Astrocyte (in vitro differentiated cells and primary cell): ENCODE results near the gene PBX3. TPM values are rescaled to one million over a fixed set of nuclear protein-coding genes. Genes with fewer than 3 reads are reported as not detected.

Experiments used
- DNase-seq: peaks from one replicate; pipeline ENCODE4 v3.0.0-alpha.2; 2010; ENCODE audit warnings: low read depth
- FAIRE-seq: peaks from 2 replicates; lab custom pipeline; 2011; peaks lifted over from hg19 to GRCh38; lab: Jason Lieb, UNC
- H2AFZ ChIP-seq: 2 replicates; pipeline ENCODE4 v1.6.0; 2012; ENCODE audit warnings: low read depth, low read length, inconsistent platforms
- H3K27ac ChIP-seq: 2 replicates; pipeline ENCODE4 v1.5.1; 2011; ENCODE audit warnings: low read depth, low read length, inconsistent platforms
- H3K27me3 ChIP-seq: 2 replicates; pipeline ENCODE4 v1.6.0; 2011; ENCODE audit warnings: low read length, inconsistent platforms; ENCODE audit not compliant: insufficient read depth
- H3K36me3 ChIP-seq: 2 replicates; pipeline ENCODE4 v1.5.1; 2011; ENCODE audit warnings: low read length, inconsistent platforms; ENCODE audit not compliant: insufficient read depth
- H3K4me1 ChIP-seq: 2 replicates; pipeline ENCODE4 v1.5.1; 2011; ENCODE audit warnings: low read length, inconsistent platforms; ENCODE audit not compliant: insufficient read depth
- H3K4me2 ChIP-seq: 2 replicates; pipeline ENCODE4 v1.6.0; 2012; ENCODE audit warnings: low read length, inconsistent platforms
- H3K4me3 ChIP-seq: 2 replicates; pipeline ENCODE4 v1.5.1; 2011; ENCODE audit warnings: low read depth, mild to moderate bottlenecking, low read length, inconsistent platforms; ENCODE audit not compliant: insufficient read depth
- H3K79me2 ChIP-seq: 2 replicates; pipeline ENCODE4 v1.6.0; 2012; ENCODE audit warnings: mild to moderate bottlenecking, low read length, inconsistent platforms; ENCODE audit not compliant: insufficient read depth
- H3K9ac ChIP-seq: 2 replicates; pipeline ENCODE4 v1.6.0; 2012; ENCODE audit warnings: mild to moderate bottlenecking, low read length, inconsistent platforms
- H3K9me3 ChIP-seq: 2 replicates; pipeline ENCODE4 v1.5.1; 2012; ENCODE audit warnings: low read depth, mild to moderate bottlenecking, low read length, inconsistent platforms; ENCODE audit not compliant: insufficient read depth
- H4K20me1 ChIP-seq: 2 replicates; pipeline ENCODE4 v1.6.0; 2012; ENCODE audit warnings: low read length, inconsistent platforms; ENCODE audit not compliant: insufficient read depth
- H3K27ac Mint-ChIP-seq: one replicate; pipeline ENCODE4 v1.8.0; 2021; ENCODE audit warnings: mild to moderate bottlenecking, mixed read lengths; ENCODE audit not compliant: unreplicated experiment
- H3K27me3 Mint-ChIP-seq: one replicate; pipeline ENCODE4 v1.8.0; 2021; ENCODE audit warnings: low read depth, mixed read lengths; ENCODE audit not compliant: unreplicated experiment
- H3K36me3 Mint-ChIP-seq: one replicate; pipeline ENCODE4 v1.8.0; 2021; ENCODE audit warnings: low read depth, mixed read lengths; ENCODE audit not compliant: unreplicated experiment
- H3K4me1 Mint-ChIP-seq: one replicate; pipeline ENCODE4 v1.8.0; 2021; ENCODE audit warnings: low read depth, mixed read lengths; ENCODE audit not compliant: unreplicated experiment
- H3K4me3 Mint-ChIP-seq: one replicate; pipeline ENCODE4 v1.8.0; 2021; ENCODE audit warnings: mild to moderate bottlenecking, moderate library complexity, mixed read lengths; ENCODE audit not compliant: unreplicated experiment
- H3K9me3 Mint-ChIP-seq: one replicate; pipeline ENCODE4 v1.8.0; 2021; ENCODE audit warnings: mild to moderate bottlenecking, mixed read lengths; ENCODE audit not compliant: unreplicated experiment
- CTCF ChIP-seq: IDR thresholded peaks from 2 replicates; pipeline ENCODE4 v1.5.1; 2011; ENCODE audit warnings: low read depth, mild to moderate bottlenecking, inconsistent platforms, low read length, moderate library complexity; ENCODE audit not compliant: insufficient read depth
- EZH2 ChIP-seq: IDR thresholded peaks from 2 replicates; pipeline ENCODE4 v1.6.1; 2012; ENCODE audit warnings: mild to moderate bottlenecking, low read length, inconsistent platforms; ENCODE audit not compliant: insufficient read depth
- total RNA-seq: library from RNA; stranded (reverse); gene quantifications from 2 replicates; pipeline ENCODE4 v1.2.1, GENCODE V29; 2021

Gene PBX3
- total RNA-seq, 1 donor from 2014 or later = 51.2 TPM

DNA sequence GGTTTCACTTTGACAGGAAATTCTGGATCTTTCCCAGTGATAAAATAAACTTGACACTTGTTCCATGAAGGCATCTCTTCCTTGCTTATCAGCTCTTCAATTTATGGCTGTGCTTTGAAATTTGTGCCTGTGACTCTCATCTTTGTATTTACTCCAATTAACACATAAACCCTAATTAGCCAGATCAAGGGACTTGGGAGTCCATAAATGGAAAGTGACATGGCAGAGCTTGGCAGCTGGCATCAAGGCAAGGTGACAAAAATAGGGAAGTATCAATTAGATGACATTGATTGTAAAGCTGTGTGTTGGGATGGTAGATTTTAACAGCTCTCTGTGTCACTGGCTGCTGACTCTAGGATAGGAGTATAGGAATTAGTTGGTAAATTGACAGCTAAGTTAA is 133.9 kb downstream of the PBX3 start:
- no peak overlapping the region for H3K27ac Mint-ChIP-seq
- H3K4me1 Mint-ChIP-seq = peaks cover 18% of the 10 kb centered on the region

DNA sequence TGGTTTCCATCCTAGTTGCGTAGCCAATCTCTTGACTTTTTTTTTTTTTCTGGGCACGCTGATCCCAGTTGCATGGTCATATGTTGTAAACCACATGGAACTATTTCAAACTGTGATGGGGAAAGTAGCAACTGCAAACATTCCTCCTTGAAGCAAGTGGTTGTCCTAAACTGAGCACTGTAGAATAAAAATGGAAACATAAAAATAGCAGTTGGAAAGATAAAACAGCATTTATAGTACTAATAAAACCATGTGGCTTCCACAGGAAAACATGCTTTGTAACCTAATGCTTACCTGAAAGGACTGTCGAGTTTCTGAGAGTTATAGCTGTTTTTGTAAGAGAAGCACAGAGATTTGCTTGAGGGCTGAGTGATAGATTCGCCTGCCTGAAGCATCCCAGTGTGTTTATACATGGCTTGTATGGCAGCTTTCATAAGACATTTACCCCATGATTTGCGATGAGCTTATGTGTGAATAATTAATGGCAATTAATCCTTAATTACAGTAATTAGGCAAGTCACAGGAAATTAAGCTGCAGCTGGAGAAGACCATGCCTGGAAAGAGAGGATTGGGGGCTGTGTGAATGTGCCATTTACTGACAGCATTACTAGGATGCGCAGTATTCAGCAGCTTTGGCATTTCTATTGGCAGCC is 136.5 kb downstream of the PBX3 start:
- H3K4me1 Mint-ChIP-seq = peaks cover 32% of the 10 kb centered on the region

More for the DNA sequence above, 133.9 kb downstream of the PBX3 start:
- no peak overlapping the region for H3K4me2 ChIP-seq
- no peak overlapping the region for H3K9ac ChIP-seq
- no peak overlapping the region for H3K27ac ChIP-seq
- no peaks in the 10 kb centered on the region for H3K9me3 Mint-ChIP-seq
- no peaks in the 10 kb centered on the region for H3K9me3 ChIP-seq
- no peak overlapping the region for H2AFZ ChIP-seq
- TF ChIP-seq CTCF = no peak
- TF ChIP-seq EZH2 = no peak
- peaks cover 59% of the 10 kb centered on the region for H3K79me2 ChIP-seq
- H3K36me3 Mint-ChIP-seq = no peaks in the 10 kb centered on the region
- H3K27me3 ChIP-seq = no peaks in the 10 kb centered on the region
- DNase-seq = no peak
- FAIRE-seq = no peak
- H3K27me3 Mint-ChIP-seq = no peaks in the 10 kb centered on the region
- H3K4me3 ChIP-seq = no peak overlapping the region
- no peaks in the 10 kb centered on the region for H3K36me3 ChIP-seq
- peaks cover 9% of the 10 kb centered on the region for H4K20me1 ChIP-seq
- no peak overlapping the region for H3K4me3 Mint-ChIP-seq
- peaks cover 7% of the 10 kb centered on the region for H3K4me1 ChIP-seq

More for the DNA sequence above, 136.5 kb downstream of the PBX3 start:
- no peak overlapping the region for H2AFZ ChIP-seq
- no peak overlapping the region for H3K27ac Mint-ChIP-seq
- peaks cover 61% of the 10 kb centered on the region for H3K79me2 ChIP-seq
- no peak overlapping the region for H3K4me3 Mint-ChIP-seq
- no peak overlapping the region for H3K27ac ChIP-seq
- no peak overlapping the region for H3K4me2 ChIP-seq
- no peak overlapping the region for H3K4me3 ChIP-seq
- DNase-seq = no peak
- H3K36me3 Mint-ChIP-seq = no peaks in the 10 kb centered on the region
- no peaks in the 10 kb centered on the region for H3K9me3 Mint-ChIP-seq
- no peaks in the 10 kb centered on the region for H3K27me3 ChIP-seq
- no peak for FAIRE-seq
- peaks cover 12% of the 10 kb centered on the region for H4K20me1 ChIP-seq
- TF ChIP-seq CTCF (no peak), EZH2 (no peak)
- H3K9me3 ChIP-seq = no peaks in the 10 kb centered on the region
- H3K9ac ChIP-seq = no peak overlapping the region
- peaks cover 6% of the 10 kb centered on the region for H3K4me1 ChIP-seq
- H3K27me3 Mint-ChIP-seq = no peaks in the 10 kb centered on the region
- no peaks in the 10 kb centered on the region for H3K36me3 ChIP-seq
